ENCODE data around the gene EFNA3. TPM values are rescaled to one million over a fixed set of nuclear protein-coding genes. Genes with fewer than 3 reads are reported as not detected.

Gene EFNA3
- total RNA-seq, 1 donor from 2014 or later: 1.0 TPM

GRCh38 chr1:155094622-155094948 is 15.9 kb downstream of the EFNA3 start:
- Histone ChIP-seq H3K4me1 (peaks cover 12% of the 10 kb centered on the region), H3K27me3 (no peaks in the 10 kb centered on the region), H3K36me3 (no peaks in the 10 kb centered on the region), H3K9me3 (no peaks in the 10 kb centered on the region), H3K4me3 (no peak overlapping the region), H3K27ac (peak overlapping the region; percentile 49)
- peak; percentile 1 for TF ChIP-seq CTCF (IDR thresholded peaks at IDR 0.05)
- ATAC-seq (no peak), DNase-seq (no peak)
- intact Hi-C loops (cut with DNase I): loop anchor here (5.0 kb wide), 2 partner anchors 33 to 73 kb away; partner anchors contain the start of gene EFNA1

GRCh38 chr1:155099331-155099730 is 20.7 kb downstream of the EFNA3 start:
- DNase-seq (no peak), ATAC-seq (no peak)
- Histone ChIP-seq H3K27me3 (no peaks in the 10 kb centered on the region), H3K4me3 (no peak overlapping the region), H3K36me3 (no peaks in the 10 kb centered on the region), H3K27ac (no peak overlapping the region), H3K9me3 (no peaks in the 10 kb centered on the region), H3K4me1 (peaks cover 7% of the 10 kb centered on the region)
- TF ChIP-seq CTCF (IDR thresholded peaks at IDR 0.05): no peak
- intact Hi-C loops (cut with DNase I): no loop called here

- Histone ChIP-seq H3K36me3 (no peaks in the 10 kb centered on the region), H3K27ac (no peak overlapping the region), H3K4me3 (no peak overlapping the region), H3K9me3 (no peaks in the 10 kb centered on the region), H3K27me3 (no peaks in the 10 kb centered on the region), H3K4me1 (peaks cover 9% of the 10 kb centered on the region)
- no peak for TF ChIP-seq CTCF (IDR thresholded peaks at IDR 0.05)
- intact Hi-C loops (cut with DNase I): no loop called here
- no peak for ATAC-seq
- DNase-seq: no peak
Measured at GRCh38 chr1:155103325-155103724, 24.7 kb downstream of the EFNA3 start.

GRCh38 chr1:155104605-155105534 is 26.2 kb downstream of the EFNA3 start:
- H3K27me3 ChIP-seq: no peaks in the 10 kb centered on the region
- H3K9me3 ChIP-seq: no peaks in the 10 kb centered on the region
- H3K4me3 ChIP-seq: no peak overlapping the region
- TF ChIP-seq CTCF (IDR thresholded peaks at IDR 0.05): no peak
- ATAC-seq (peak; percentile 30), DNase-seq (no peak)
- peaks cover 9% of the 10 kb centered on the region for H3K4me1 ChIP-seq
- H3K27ac ChIP-seq: peak overlapping the region; percentile 20
- H3K36me3 ChIP-seq: no peaks in the 10 kb centered on the region
- intact Hi-C loops (cut with DNase I): no loop called here

GRCh38 chr1:155105604-155106011 is 27.0 kb downstream of the EFNA3 start:
- Histone ChIP-seq H3K4me1 (peaks cover 9% of the 10 kb centered on the region), H3K27me3 (no peaks in the 10 kb centered on the region), H3K36me3 (no peaks in the 10 kb centered on the region), H3K4me3 (no peak overlapping the region), H3K9me3 (no peaks in the 10 kb centered on the region), H3K27ac (peak overlapping the region; percentile 20)
- TF ChIP-seq CTCF (IDR thresholded peaks at IDR 0.05): no peak
- DNase-seq (peak; percentile 90), ATAC-seq (peak; percentile 94)
- intact Hi-C loops (cut with DNase I): no loop called here

Measured in upper lobe of right lung (tissue), 1 donor.